ENCODE data around the gene CCDC180.

Gene CCDC180

GRCh38 chr9:97349400-97349799 is 41.9 kb downstream of the CCDC180 start:
- TF ChIP-seq JUND (IDR thresholded peaks at IDR 0.05; ENCODE audit: low read depth): no peak
- in situ Hi-C loops (cut with HindIII; ENCODE audit: low pct_unique_long_range_greater_than_20kb, low sequenced_read_pairs): no loop called here
- DNase-seq (ENCODE audit: low read depth in 1 of 2, low spot score in 1 of 2): no peak

GRCh38 chr9:97354637-97355036 is 47.2 kb downstream of the CCDC180 start:
- TF ChIP-seq JUND (IDR thresholded peaks at IDR 0.05; ENCODE audit: low read depth): no peak
- in situ Hi-C loops (cut with HindIII; ENCODE audit: low pct_unique_long_range_greater_than_20kb, low sequenced_read_pairs): no loop called here
- no peak for DNase-seq (ENCODE audit: low read depth in 1 of 2, low spot score in 1 of 2)

GRCh38 chr9:97357056-97357455 is 49.6 kb downstream of the CCDC180 start:
- no peak for DNase-seq (ENCODE audit: low read depth in 1 of 2, low spot score in 1 of 2)
- in situ Hi-C loops (cut with HindIII; ENCODE audit: low pct_unique_long_range_greater_than_20kb, low sequenced_read_pairs): no loop called here
- TF ChIP-seq JUND (IDR thresholded peaks at IDR 0.05; ENCODE audit: low read depth): no peak

Measured in T47D (cell line).